ENCODE results near the gene LRRIQ3. TPM values are rescaled to one million over a fixed set of nuclear protein-coding genes. Genes with fewer than 3 reads are reported as not detected.

LRRIQ3 gene
- total RNA-seq (2013; cell fraction: nucleolus; rRNA removed): 5.0 and 5.1 TPM in 2 replicates
- 1.1 and 2.2 TPM in 2 replicates for total RNA-seq (2014; rRNA removed)
- 2.7 and 3.3 TPM in 2 replicates for total RNA-seq (2014; rRNA removed; fragmentation: Illumina TruSeq; extraction: Trizol)
- total RNA-seq (2021): 1.6 and 1.9 TPM in 2 replicates
- 1.1 TPM for polyA plus RNA-seq (2011; ENCODE audit: low read depth)
- 2.6 and 5.2 TPM in 2 replicates for polyA plus RNA-seq (2011; rRNA removed)
- 0.51 and 0.65 TPM in 2 replicates for polyA plus RNA-seq (2011; cell fraction: cytosol; rRNA removed)
- polyA plus RNA-seq (2011; cell fraction: nucleus; rRNA removed): 1.2 and 1.8 TPM in 2 replicates
- 1.2 and 2.2 TPM in 2 replicates for polyA plus RNA-seq (2012)
- 2.3 and 2.8 TPM in 2 replicates for polyA plus RNA-seq (2014; fragmentation: Illumina TruSeq; extraction: Trizol)
- 1 to 10 TPM; 3.4 to 4.7 TPM for polyA plus RNA-seq (2014; fragmentation: Nextera tagmentation; extraction: Ambion mirVana)
- polyA plus RNA-seq (2014; rRNA removed): 0.82 and 1.6 TPM in 2 replicates
- polyA plus RNA-seq (2016; fragmentation: Nextera tagmentation; extraction: Ambion mirVana): 1 to 10 TPM; 4.4 to 5.1 TPM
- polyA minus RNA-seq (2011; rRNA and poly(A)+ RNA removed): 0.77 and 1.5 TPM in 2 replicates
- polyA minus RNA-seq (2011; cell fraction: cytosol; rRNA and poly(A)+ RNA removed): 1.2 TPM in 1 of 2 replicates, not detected in the other
- 1.9 and 2.8 TPM in 2 replicates for polyA minus RNA-seq (2011; cell fraction: nucleus; rRNA and poly(A)+ RNA removed)
- Bru-seq, nascent RNA: percentile 25 among the genes with signal in this experiment
- BruChase-seq, experiment 1, labeled RNA remaining after a 6-hour chase: percentile 22 among the genes with signal in this experiment
- BruChase-seq, experiment 2, labeled RNA remaining after a 2-hour chase: percentile 22 among the genes with signal in this experiment
- long read RNA-seq, experiment 1, partial matches to known transcripts: 3 of 5 reads
- long read RNA-seq, experiment 1, other reads (novel, unspliced or antisense): 2 of 5 reads
- long read RNA-seq, experiment 2, partial matches to known transcripts: 5 of 8 reads
- long read RNA-seq, experiment 2, other reads (novel, unspliced or antisense): 3 of 8 reads

DNA sequence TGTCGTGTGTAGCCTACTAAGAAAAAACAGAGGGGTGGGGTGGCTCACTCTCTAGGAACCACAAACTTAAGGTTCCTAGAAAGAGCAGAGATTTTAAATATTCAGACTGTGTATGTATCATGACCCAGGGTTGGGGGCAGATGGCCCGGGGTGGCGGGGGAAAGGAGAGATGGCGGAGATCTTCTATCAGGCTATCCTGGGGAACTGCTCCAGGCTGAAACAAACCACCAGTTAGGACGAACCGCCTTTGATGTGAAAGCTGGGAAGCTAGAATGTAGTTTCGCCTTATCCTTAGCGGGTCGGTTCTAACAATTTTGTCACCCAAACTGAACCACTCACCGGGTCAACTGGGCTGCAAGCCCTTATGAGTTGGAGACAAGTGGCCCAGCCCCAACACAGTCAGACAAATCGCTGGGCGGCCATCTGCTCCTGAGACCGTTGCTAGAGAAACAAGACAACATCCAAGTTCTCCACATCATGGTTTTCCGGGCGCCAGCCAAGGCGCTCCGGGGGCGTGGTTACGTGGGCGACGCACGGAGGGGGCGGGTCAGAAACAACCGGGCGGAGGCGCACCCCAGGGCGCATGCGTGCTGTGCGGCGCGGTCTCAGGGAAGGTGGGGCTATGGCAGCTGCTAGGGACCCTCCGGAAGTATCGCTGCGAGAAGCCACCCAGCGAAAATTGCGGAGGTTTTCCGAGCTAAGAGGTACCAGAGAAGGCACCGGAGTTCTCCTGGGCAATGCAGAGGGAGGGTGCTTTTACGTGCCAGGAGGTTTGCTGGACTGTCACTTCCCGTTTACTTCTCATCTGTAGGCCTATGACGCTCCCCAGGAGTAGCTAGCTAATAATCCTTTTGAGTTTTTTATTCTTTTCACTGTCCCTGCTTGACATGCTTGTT, at the start of gene LRRIQ3, which contains the start of gene FPGT:
TSS of gene LRRIQ3 (minus strand) at position 520 of the 896 bp plus-strand sequence. CDS start 14,492 bp downstream, outside the sequence.
TSS of gene FPGT (plus strand) at position 586 of the 896 bp plus-strand sequence. CDS start at position 623, 37 bp downstream.
- no peaks in the 10 kb centered on the region for H3K27me3 ChIP-seq (replicated peaks in 1 of 2; ENCODE audit: control insufficient read depth in 2 of 2, insufficient read depth in 2 of 2, low read length in 1 of 2)
- no peaks in the 10 kb centered on the region for H3K79me2 ChIP-seq (ENCODE audit: control insufficient read depth, insufficient read depth, low read length)
- H4K20me1 ChIP-seq (ENCODE audit: control insufficient read depth, insufficient read depth): no peaks in the 10 kb centered on the region
- no peaks in the 10 kb centered on the region for H3K9me3 ChIP-seq (replicated peaks; ENCODE audit: control insufficient read depth, insufficient read depth, low read length)
- BruUV-seq (replicated peaks): TSS peak; percentile 89
- peak within 1 kb of the TSS; percentile 100 for H2AFZ ChIP-seq (ENCODE audit: control insufficient read depth, low read depth, low read length)
- DNase-seq (ENCODE audit: low read depth, low spot score): peak; percentile 84
- peak within 1 kb of the TSS; percentile 88 for H3K4me2 ChIP-seq (ENCODE audit: control insufficient read depth, insufficient read depth)
- RAD21 ChIA-PET (ENCODE audit: unreplicated experiment): interaction anchor here (0.7 to 1.1 kb wide), 3 partner anchors 10 to 358 kb away, joined by 3 read pairs; no protein-coding TSS in a partner anchor
- H3K36me3 ChIP-seq (ENCODE audit: control insufficient read depth in 2 of 2, insufficient read depth in 2 of 2, low read length in 1 of 2): no peaks in the 10 kb centered on the region
- POLR2A ChIA-PET: no interaction called here
- peak; percentile 99 for FAIRE-seq
- H3K4me3 ChIP-seq: peak within 1 kb of the TSS; percentile 82
- peak within 1 kb of the TSS; percentile 73 for H3K9ac ChIP-seq (ENCODE audit: control insufficient read depth, insufficient read depth, low read length)
- SMC1A ChIA-PET (ENCODE audit: uncharacterized antibody, unreplicated experiment): interaction anchor here (0.9 to 1.1 kb wide), 2 partner anchors 9 to 183 kb away, joined by 3 read pairs; no protein-coding TSS in a partner anchor
- in situ Hi-C loops (cut with MboI): loop anchor here (5.0 kb wide), 1 partner anchor 534 kb away; the partner anchor contains the start of genes CRYZ and TYW3
- 0 out of 2 replicates have a peak, but pooled peaks cover 5% of the 10 kb centered on the region for H3K4me1 ChIP-seq (ENCODE audit: control insufficient read depth, insufficient read depth, low read length)
- intact Hi-C loops (cut with micrococcal nuclease; ENCODE audit: unreplicated experiment): loop anchor here (5.0 to 10.0 kb wide), 2 partner anchors 494 to 537 kb away; partner anchors contain the start of genes CRYZ and TYW3
- H3K27ac ChIP-seq (ENCODE audit: control insufficient read depth, insufficient read depth): peak within 1 kb of the TSS; percentile 72
- CTCF ChIA-PET: interaction anchor here (1.2 to 1.3 kb wide), 3 partner anchors 9 to 536 kb away, joined by 3 to 5 read pairs (median 3); no protein-coding TSS in a partner anchor
- 2% methylated on average over 41 of the region's 41 CpGs for WGBS (ENCODE audit: insufficient coverage, insufficient replicate concordance, low lambda C conversion rate, missing lambda C conversion rate)
- ATAC-seq: peak; percentile 96
- no peak for TF ChIP-seq ZZZ3 (IDR thresholded peaks at IDR 0.05; ENCODE audit: control insufficient read depth, insufficient read length, low read depth)
- no peak for TF ChIP-seq CEBPB (IDR thresholded peaks at IDR 0.05; ENCODE audit: borderline replicate concordance in 1 of 2, low read depth in 2 of 2, low read length in 2 of 2)
- TF ChIP-seq, protein P1, sequence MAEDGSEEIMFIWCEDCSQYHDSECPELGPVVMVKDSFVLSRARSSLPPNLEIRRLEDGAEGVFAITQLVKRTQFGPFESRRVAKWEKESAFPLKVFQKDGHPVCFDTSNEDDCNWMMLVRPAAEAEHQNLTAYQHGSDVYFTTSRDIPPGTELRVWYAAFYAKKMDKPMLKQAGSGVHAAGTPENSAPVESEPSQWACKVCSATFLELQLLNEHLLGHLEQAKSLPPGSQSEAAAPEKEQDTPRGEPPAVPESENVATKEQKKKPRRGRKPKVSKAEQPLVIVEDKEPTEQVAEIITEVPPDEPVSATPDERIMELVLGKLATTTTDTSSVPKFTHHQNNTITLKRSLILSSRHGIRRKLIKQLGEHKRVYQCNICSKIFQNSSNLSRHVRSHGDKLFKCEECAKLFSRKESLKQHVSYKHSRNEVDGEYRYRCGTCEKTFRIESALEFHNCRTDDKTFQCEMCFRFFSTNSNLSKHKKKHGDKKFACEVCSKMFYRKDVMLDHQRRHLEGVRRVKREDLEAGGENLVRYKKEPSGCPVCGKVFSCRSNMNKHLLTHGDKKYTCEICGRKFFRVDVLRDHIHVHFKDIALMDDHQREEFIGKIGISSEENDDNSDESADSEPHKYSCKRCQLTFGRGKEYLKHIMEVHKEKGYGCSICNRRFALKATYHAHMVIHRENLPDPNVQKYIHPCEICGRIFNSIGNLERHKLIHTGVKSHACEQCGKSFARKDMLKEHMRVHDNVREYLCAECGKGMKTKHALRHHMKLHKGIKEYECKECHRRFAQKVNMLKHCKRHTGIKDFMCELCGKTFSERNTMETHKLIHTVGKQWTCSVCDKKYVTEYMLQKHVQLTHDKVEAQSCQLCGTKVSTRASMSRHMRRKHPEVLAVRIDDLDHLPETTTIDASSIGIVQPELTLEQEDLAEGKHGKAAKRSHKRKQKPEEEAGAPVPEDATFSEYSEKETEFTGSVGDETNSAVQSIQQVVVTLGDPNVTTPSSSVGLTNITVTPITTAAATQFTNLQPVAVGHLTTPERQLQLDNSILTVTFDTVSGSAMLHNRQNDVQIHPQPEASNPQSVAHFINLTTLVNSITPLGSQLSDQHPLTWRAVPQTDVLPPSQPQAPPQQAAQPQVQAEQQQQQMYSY (CRISPR knock-in tag; IDR thresholded peaks at IDR 0.05): no peak
- TF ChIP-seq IRF3 (IDR thresholded peaks at IDR 0.05): no peak
- no peak for TF ChIP-seq POU2F2 (IDR thresholded peaks at IDR 0.05; ENCODE audit: borderline replicate concordance, low read depth, low read length)
- TF ChIP-seq, protein P2, sequence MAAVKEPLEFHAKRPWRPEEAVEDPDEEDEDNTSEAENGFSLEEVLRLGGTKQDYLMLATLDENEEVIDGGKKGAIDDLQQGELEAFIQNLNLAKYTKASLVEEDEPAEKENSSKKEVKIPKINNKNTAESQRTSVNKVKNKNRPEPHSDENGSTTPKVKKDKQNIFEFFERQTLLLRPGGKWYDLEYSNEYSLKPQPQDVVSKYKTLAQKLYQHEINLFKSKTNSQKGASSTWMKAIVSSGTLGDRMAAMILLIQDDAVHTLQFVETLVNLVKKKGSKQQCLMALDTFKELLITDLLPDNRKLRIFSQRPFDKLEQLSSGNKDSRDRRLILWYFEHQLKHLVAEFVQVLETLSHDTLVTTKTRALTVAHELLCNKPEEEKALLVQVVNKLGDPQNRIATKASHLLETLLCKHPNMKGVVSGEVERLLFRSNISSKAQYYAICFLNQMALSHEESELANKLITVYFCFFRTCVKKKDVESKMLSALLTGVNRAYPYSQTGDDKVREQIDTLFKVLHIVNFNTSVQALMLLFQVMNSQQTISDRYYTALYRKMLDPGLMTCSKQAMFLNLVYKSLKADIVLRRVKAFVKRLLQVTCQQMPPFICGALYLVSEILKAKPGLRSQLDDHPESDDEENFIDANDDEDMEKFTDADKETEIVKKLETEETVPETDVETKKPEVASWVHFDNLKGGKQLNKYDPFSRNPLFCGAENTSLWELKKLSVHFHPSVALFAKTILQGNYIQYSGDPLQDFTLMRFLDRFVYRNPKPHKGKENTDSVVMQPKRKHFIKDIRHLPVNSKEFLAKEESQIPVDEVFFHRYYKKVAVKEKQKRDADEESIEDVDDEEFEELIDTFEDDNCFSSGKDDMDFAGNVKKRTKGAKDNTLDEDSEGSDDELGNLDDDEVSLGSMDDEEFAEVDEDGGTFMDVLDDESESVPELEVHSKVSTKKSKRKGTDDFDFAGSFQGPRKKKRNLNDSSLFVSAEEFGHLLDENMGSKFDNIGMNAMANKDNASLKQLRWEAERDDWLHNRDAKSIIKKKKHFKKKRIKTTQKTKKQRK (IDR thresholded peaks at IDR 0.05; ENCODE audit: low read depth, low read length): no peak
- TF ChIP-seq CHD2 (IDR thresholded peaks at IDR 0.05; ENCODE audit: borderline replicate concordance, low read depth, low read length): no peak
